Prostate gland (tissue), 2 donors: Measurements from ENCODE around the gene CALB2.

ENCODE experiments used
- CTCF ChIP-seq, 4 experiments: fragments of 200-600 bp in 2 of 4; fragments of 450-650 bp in 2 of 4; sonication (generic) in 2 of 4; IDR thresholded peaks; 1 replicate in 3 of 4; 2 replicates in 1 of 4; pipeline ENCODE4 v1.5.1; 2016 to 2019; ENCODE audit warnings: antibody characterized with exemption in 4 of 4, mild to moderate bottlenecking in 2 of 4, moderate library complexity in 2 of 4
- POLR2A ChIP-seq: fragments of 450-650 bp; IDR thresholded peaks from one replicate; pipeline ENCODE4 v1.6.1; 2016; ENCODE audit warnings: antibody characterized with exemption, mild to moderate bottlenecking
- POLR2AphosphoS5 ChIP-seq: sonication (generic); formaldehyde crosslinking; IDR thresholded peaks from one replicate; pipeline ENCODE4 v1.6.1; 2017; ENCODE audit warnings: antibody characterized with exemption

- no peak for TF ChIP-seq CTCF (IDR thresholded peaks at IDR 0.05)
- no peak for TF ChIP-seq POLR2A
- TF ChIP-seq POLR2AphosphoS5, result no peak
Measured at GRCh38 chr16:71399801-71400563, 41.5 kb downstream of the CALB2 start.
